ENCODE measurements around the gene COX6A2. TPM values are rescaled to one million over a fixed set of nuclear protein-coding genes. Genes with fewer than 3 reads are reported as not detected.
A peak's percentile ranks its signal among the peaks of the same experiment; 100 is the strongest.

COX6A2 gene
- total RNA-seq, 1 experiment from 2014 or later = not detected

DNA sequence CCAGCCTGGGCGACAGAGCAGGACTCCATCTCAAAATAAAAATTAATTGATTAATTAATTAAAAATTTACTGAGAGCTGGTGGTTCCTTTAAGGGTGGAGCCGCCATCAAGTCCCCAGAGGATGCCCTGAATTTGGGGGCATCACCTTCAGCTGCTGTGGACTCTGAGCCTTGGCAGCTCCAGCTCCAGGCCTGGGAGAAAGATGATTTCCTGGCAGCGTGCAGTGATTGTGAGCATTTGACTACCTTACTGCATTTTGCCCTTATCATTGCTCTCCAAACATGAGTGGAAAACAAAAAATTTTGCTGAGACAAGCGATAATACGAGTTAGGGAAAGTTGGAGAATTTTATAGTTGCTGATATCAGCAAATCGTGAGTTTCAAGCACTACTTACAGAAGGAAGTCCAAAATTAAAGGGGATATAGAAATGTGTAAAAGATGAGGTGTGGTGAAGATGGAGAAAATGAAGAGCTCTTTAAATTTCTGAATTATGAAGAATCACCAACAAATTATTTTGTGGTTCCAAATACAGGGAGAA, 37.6 kb downstream of the COX6A2 start:
- in situ Hi-C loops (cut with HindIII; ENCODE audit: low pct_unique_long_range_greater_than_20kb, low sequenced_read_pairs) = no loop called here

DNA sequence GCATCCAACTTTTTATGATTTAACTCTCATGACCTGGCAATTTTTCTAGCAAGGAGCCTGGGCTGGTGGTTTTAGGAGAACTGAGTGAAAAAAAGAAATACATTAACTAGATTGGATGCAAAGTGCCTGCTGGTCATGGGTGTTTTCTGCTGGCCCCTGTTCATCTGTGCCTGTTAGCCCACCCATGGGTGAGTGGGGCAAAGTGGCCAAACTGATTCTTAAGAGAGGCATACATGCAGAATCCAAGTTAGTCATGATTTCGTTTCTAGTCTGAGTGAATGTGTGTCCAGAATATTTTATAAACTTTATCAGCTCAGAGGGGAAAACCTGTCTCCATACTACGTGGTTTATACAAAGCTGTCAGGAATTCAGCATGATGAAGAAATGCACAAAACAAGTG, 39.6 kb downstream of the COX6A2 start:
- in situ Hi-C loops (cut with HindIII; ENCODE audit: low pct_unique_long_range_greater_than_20kb, low sequenced_read_pairs) = no loop called here
- DNase-seq (ENCODE audit: low read depth) = no peak

More for the DNA sequence above, 37.6 kb downstream of the COX6A2 start:
- DNase-seq (ENCODE audit: low read depth) = no peak

DNA sequence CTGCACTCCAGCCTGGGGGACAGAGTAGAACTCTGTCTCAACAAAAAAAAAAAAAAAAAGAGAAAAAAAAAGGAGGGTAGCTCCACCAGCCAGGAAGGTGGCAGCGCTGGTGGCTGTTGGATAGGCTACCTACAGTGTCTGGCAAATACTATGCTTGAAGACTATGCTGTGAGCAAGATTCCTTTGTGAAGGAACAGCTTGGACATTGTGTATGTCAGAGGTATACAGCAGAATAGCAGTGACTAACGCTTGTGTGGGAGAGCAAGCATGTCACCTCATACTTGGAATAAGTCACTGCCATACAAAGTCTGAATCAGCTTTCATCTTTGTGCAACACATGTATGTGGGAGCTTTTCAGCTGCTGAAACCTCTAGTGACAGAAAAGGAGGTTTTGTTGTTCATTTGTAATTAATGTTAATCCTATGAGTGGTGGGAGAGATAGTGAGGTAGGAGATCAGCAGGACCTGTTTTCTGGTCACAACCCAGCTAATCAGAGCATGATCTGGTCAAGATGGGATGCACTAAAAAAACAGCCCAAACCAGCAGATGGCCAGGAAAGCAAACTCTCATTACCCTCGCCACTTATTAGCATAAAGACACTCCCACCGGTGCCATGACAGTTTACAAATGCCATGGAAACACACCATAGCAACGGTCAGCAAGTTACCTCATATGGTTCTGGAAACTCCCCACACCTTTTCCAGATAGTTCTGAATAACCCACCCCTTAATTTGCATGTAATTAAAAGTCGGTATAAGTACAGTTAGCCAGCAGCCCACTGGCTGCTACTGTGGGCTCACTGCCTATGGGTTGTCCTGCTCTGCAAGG, 41.8 kb downstream of the COX6A2 start:
- peak; percentile 92 for DNase-seq (ENCODE audit: low read depth)
- in situ Hi-C loops (cut with HindIII; ENCODE audit: low pct_unique_long_range_greater_than_20kb, low sequenced_read_pairs) = no loop called here

DNA sequence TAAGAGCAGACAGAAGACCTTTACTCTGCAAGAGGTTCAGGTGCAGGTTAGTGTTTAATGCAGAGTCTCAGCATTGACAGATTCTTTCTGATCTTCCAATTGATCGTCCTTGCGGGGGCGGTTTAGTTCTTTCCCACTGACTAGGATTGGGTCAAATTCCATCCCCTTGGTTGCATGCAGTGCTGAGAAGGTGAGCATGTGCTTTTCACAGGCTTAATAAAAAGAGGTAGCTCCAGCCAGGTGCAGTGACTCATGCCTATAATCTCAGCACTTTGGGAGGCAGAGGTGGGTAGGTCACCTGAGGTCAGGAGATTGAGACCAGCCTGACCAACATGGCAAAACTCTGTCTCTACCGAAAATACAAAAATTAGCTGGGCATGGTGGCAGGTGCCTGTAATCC, 42.5 kb downstream of the COX6A2 start:
- no peak for DNase-seq (ENCODE audit: low read depth)
- in situ Hi-C loops (cut with HindIII; ENCODE audit: low pct_unique_long_range_greater_than_20kb, low sequenced_read_pairs) = no loop called here

DNA sequence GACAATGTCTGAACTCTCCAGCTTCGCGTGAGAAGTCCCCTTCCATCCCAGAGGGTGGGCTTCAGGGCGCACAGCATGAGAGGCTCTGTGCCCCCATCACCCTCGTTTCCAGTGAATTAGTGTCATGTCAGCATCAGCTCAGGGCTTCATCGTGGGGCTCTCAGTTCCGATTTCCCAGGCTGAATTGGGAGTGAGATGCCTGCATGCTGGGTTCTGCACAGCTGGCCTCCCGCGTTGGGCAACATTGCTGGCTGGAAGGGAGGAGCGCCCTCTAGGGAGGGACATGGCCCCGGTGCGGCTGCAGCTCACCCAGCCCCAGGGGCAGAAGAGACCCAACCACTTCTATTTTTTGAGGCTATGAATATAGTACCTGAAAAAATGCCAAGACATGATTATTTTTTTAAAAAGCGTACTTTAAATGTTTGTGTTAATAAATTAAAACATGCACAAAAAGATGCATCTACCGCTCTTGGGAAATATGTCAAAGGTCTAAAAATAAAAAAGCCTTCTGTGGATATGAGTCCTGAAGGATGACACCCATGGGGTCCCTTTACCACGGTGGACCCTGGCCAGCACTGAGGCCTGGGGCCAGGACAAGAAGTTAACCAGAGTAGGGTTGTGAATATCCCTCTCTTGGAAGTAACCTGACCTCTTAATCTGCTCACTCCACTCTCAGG, 45.5 kb downstream of the COX6A2 start:
- DNase-seq (ENCODE audit: low read depth) = no peak
- in situ Hi-C loops (cut with HindIII; ENCODE audit: low pct_unique_long_range_greater_than_20kb, low sequenced_read_pairs) = no loop called here

DNA sequence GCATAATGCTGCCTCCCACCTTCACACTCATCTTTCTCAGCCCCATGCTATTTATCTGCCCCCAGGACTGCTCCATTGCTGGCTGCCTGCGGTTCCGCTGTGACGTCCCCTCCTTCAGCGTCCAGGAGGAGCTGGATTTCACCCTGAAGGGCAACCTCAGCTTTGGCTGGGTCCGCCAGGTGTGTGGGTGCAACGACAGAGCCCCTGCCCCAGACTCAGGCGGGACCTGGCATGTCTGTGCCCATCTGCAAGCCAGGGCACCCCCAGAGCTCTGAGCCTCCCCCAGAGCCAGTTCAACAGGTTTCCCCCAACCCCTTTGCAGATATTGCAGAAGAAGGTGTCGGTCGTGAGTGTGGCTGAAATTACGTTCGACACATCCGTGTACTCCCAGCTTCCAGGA, 48.0 kb downstream of the COX6A2 start:
- DNase-seq (ENCODE audit: low read depth) = no peak
- in situ Hi-C loops (cut with HindIII; ENCODE audit: low pct_unique_long_range_greater_than_20kb, low sequenced_read_pairs) = no loop called here

Other genes starting within 250 kb of the COX6A2 start
- 15.3 and 34.6 TPM in 2 replicates for gene FUS, start 248.2 kb downstream of the COX6A2 start, total RNA-seq (2014; rRNA removed; shearing (Covaris generic); ENCODE audit: low replicate concordance)
- 198 and 228 TPM in 2 replicates for gene PYCARD, start 225.6 kb downstream of the COX6A2 start, total RNA-seq (2014; rRNA removed; shearing (Covaris generic); ENCODE audit: low replicate concordance)
- not detected in 2 replicates for gene TRIM72, start 214.2 kb downstream of the COX6A2 start, total RNA-seq (2014; rRNA removed; shearing (Covaris generic); ENCODE audit: low replicate concordance)
- gene PYDC1, start 211.2 kb downstream of the COX6A2 start, total RNA-seq (2014; rRNA removed; shearing (Covaris generic); ENCODE audit: low replicate concordance) = not detected in 2 replicates
- gene ITGAM, start 168.4 kb downstream of the COX6A2 start, total RNA-seq (2014; rRNA removed; shearing (Covaris generic); ENCODE audit: low replicate concordance) = 2.0 and 3.6 TPM in 2 replicates
- 9.7 and 18.6 TPM in 2 replicates for gene ITGAX, start 73.2 kb downstream of the COX6A2 start, total RNA-seq (2014; rRNA removed; shearing (Covaris generic); ENCODE audit: low replicate concordance)
- not detected in 2 replicates for gene ITGAD, start 35.0 kb downstream of the COX6A2 start, total RNA-seq (2014; rRNA removed; shearing (Covaris generic); ENCODE audit: low replicate concordance)
- gene ZNF843, start 14.4 kb upstream of the COX6A2 start, total RNA-seq (2014; rRNA removed; shearing (Covaris generic); ENCODE audit: low replicate concordance) = 0.47 and 1.4 TPM in 2 replicates
- gene ARMC5, start 31.1 kb upstream of the COX6A2 start, total RNA-seq (2014; rRNA removed; shearing (Covaris generic); ENCODE audit: low replicate concordance) = 19.3 and 22.5 TPM in 2 replicates
- 12.5 and 20.3 TPM in 2 replicates for gene TGFB1I1, start 43.8 kb upstream of the COX6A2 start, total RNA-seq (2014; rRNA removed; shearing (Covaris generic); ENCODE audit: low replicate concordance)
- not detected in 2 replicates for gene SLC5A2, start 54.8 kb upstream of the COX6A2 start, total RNA-seq (2014; rRNA removed; shearing (Covaris generic); ENCODE audit: low replicate concordance)
- 67.2 and 69.2 TPM in 2 replicates for gene RUSF1, start 80.0 kb upstream of the COX6A2 start, total RNA-seq (2014; rRNA removed; shearing (Covaris generic); ENCODE audit: low replicate concordance)
- gene AHSP, start 99.5 kb upstream of the COX6A2 start, total RNA-seq (2014; rRNA removed; shearing (Covaris generic); ENCODE audit: low replicate concordance) = not detected in 2 replicates

Data from Caki2 (cell line).